GM12878 (cell line): ENCODE data around the gene CNST. TPM values are rescaled to one million over a fixed set of nuclear protein-coding genes. Genes with fewer than 3 reads are reported as not detected.

Experiments
- ATAC-seq: fragments of 200-7000 bp; cut with Tn5 transposase; 3 replicates; pipeline ENCODE4 v1.9.1; 2020; ENCODE audit warnings: mild to moderate bottlenecking, moderate library complexity
- BruUV-seq: library from RNA; stranded (reverse); fragments of 400-500 nt; replicated peaks from 2 replicates; lab custom pipeline; 2021; lab: Mats Ljungman, UMichigan
- CTCF ChIA-PET: fragments of 300-600 bp; sonication (Branson Sonifier 250); formaldehyde crosslinking; extraction: SDS; loops from one replicate; lab custom pipeline; 2021; ENCODE audit warnings: inconsistent platforms; lab: Yijun Ruan, JAX
- POLR2A ChIA-PET: fragments of 350-600 bp; formaldehyde crosslinking; extraction: SDS; loops from one replicate; lab custom pipeline; 2021; ENCODE audit warnings: inconsistent platforms; lab: Charles Lee
- RAD21 ChIA-PET: fragments of 300-600 bp; sonication (Branson Sonifier 250); formaldehyde crosslinking; loops from one replicate; lab custom pipeline; 2023; ENCODE audit warnings: antibody characterized with exemption; ENCODE audit not compliant: unreplicated experiment; lab: Charles Lee
- SMC1A ChIA-PET: fragments of 300-600 bp; sonication (Branson Sonifier 250); formaldehyde crosslinking; loops from one replicate; lab custom pipeline; 2023; ENCODE audit not compliant: unreplicated experiment, uncharacterized antibody; lab: Charles Lee
- DNase-seq: peaks from one replicate; pipeline ENCODE4 v3.0.0-alpha.2; 2011; ENCODE audit warnings: low read depth, low spot score
- FAIRE-seq: peaks from 3 replicates; lab custom pipeline; 2011; peaks lifted over from hg19 to GRCh38; lab: Jason Lieb, UNC
- H2AFZ ChIP-seq: 2 replicates; pipeline ENCODE4 v1.6.0; 2011; ENCODE audit warnings: low read depth, low read length, control low read depth; ENCODE audit not compliant: control insufficient read depth
- H3K27ac ChIP-seq: 2 replicates; pipeline ENCODE4 v1.5.1; 2011; ENCODE audit warnings: control low read depth; ENCODE audit not compliant: control insufficient read depth, insufficient read depth
- H3K27me3 ChIP-seq, 2 experiments: replicated peaks in 1 of 2; 2 replicates each; pipeline versions ENCODE4 v1.6.0 to v1.6.1; 2011; ENCODE audit warnings: low read length in 1 of 2; ENCODE audit not compliant: control insufficient read depth in 2 of 2, insufficient read depth in 2 of 2
- H3K36me3 ChIP-seq, 2 experiments: 2 replicates each; pipeline ENCODE4 v1.5.1; 2011; ENCODE audit warnings: low read length in 1 of 2; ENCODE audit not compliant: control insufficient read depth in 2 of 2, insufficient read depth in 2 of 2
- H3K4me1 ChIP-seq: 2 replicates; pipeline ENCODE4 v1.6.1; 2011; ENCODE audit warnings: mild to moderate bottlenecking, low read length, moderate library complexity, mixed read lengths; ENCODE audit not compliant: control insufficient read depth, insufficient read depth
- H3K4me2 ChIP-seq: 2 replicates; pipeline ENCODE4 v1.6.0; 2011; ENCODE audit warnings: control low read depth; ENCODE audit not compliant: control insufficient read depth, insufficient read depth
- H3K4me3 ChIP-seq: fragments of 200-600 bp; sonication (generic); 2 replicates; pipeline ENCODE4 v1.5.1; 2016
- H3K79me2 ChIP-seq: 2 replicates; pipeline ENCODE4 v1.6.0; 2011; ENCODE audit warnings: low read length; ENCODE audit not compliant: control insufficient read depth, insufficient read depth
- H3K9ac ChIP-seq: 2 replicates; pipeline ENCODE4 v1.8.0; 2011; ENCODE audit warnings: low read length, control low read depth, mixed read lengths; ENCODE audit not compliant: control insufficient read depth, insufficient read depth
- H3K9me3 ChIP-seq: replicated peaks from 3 replicates; pipeline ENCODE4 v1.5.1; 2011; ENCODE audit warnings: mild to moderate bottlenecking, low read length; ENCODE audit not compliant: control insufficient read depth, insufficient read depth
- H4K20me1 ChIP-seq: 2 replicates; pipeline ENCODE4 v1.6.0; 2011; ENCODE audit not compliant: control insufficient read depth, insufficient read depth
- ATF7 ChIP-seq: fragments of 450-650 bp; IDR thresholded peaks from 2 replicates; pipeline ENCODE4 v1.6.1; 2016; ENCODE audit warnings: low read depth, mild to moderate bottlenecking
- BHLHE40 ChIP-seq, 2 experiments: fragments of 450-650 bp in 1 of 2; IDR thresholded peaks; 2 replicates each; pipeline ENCODE4 v1.6.1; 2011 to 2017; ENCODE audit warnings: low read depth in 2 of 2, borderline replicate concordance in 1 of 2, improper control_type of control experiment in 1 of 2, low read length in 1 of 2, mild to moderate bottlenecking in 1 of 2
- CTCF ChIP-seq, 3 experiments: IDR thresholded peaks in 2 of 3; conservative IDR thresholded peaks in 1 of 3; 2 replicates each; pipeline ENCODE4 v1.5.1; 2011; ENCODE audit warnings: low read depth in 3 of 3, low read length in 3 of 3, mild to moderate bottlenecking in 3 of 3, control low read depth in 2 of 3, moderate library complexity in 2 of 3, inconsistent platforms in 1 of 3, mixed read lengths in 1 of 3; ENCODE audit not compliant: control insufficient read depth in 2 of 3, insufficient read depth in 1 of 3; ENCODE audit errors: extremely low read depth in 1 of 3
- JUNB ChIP-seq: IDR thresholded peaks from 2 replicates; pipeline ENCODE4 v1.6.1; 2016; ENCODE audit warnings: antibody characterized with exemption, mild to moderate bottlenecking
- MTA3 ChIP-seq: IDR thresholded peaks from 2 replicates; pipeline ENCODE4 v1.6.1; 2012; ENCODE audit warnings: low read length, inconsistent platforms, borderline replicate concordance
- NBN ChIP-seq: fragments of 450-650 bp; IDR thresholded peaks from 2 replicates; pipeline ENCODE4 v1.6.1; 2016
- NFYA ChIP-seq: IDR thresholded peaks from 2 replicates; pipeline ENCODE4 v1.6.1; 2011; ENCODE audit warnings: low read depth, mild to moderate bottlenecking, low read length, improper control_type of control experiment, borderline replicate concordance
- NR2C2 ChIP-seq: IDR thresholded peaks from 2 replicates; pipeline ENCODE4 v1.6.1; 2011; ENCODE audit warnings: borderline replicate concordance, low read depth; ENCODE audit not compliant: control insufficient read depth, insufficient read length
- PKNOX1 ChIP-seq: fragments of 450-650 bp; IDR thresholded peaks from 2 replicates; pipeline ENCODE4 v1.6.1; 2016; ENCODE audit warnings: mild to moderate bottlenecking
- POLR2AphosphoS5 ChIP-seq: IDR thresholded peaks from 2 replicates; pipeline ENCODE4 v1.6.1; 2011; ENCODE audit warnings: mild to moderate bottlenecking, low read length, inconsistent platforms
- RAD51 ChIP-seq: fragments of 450-650 bp; IDR thresholded peaks from 2 replicates; pipeline ENCODE4 v1.6.1; 2016; ENCODE audit warnings: moderate library complexity, mild to moderate bottlenecking, inconsistent platforms
- RELB ChIP-seq: fragments of 450-650 bp; IDR thresholded peaks from 2 replicates; pipeline ENCODE4 v1.6.1; 2017; ENCODE audit warnings: low read depth, mild to moderate bottlenecking, moderate library complexity
- SIX5 ChIP-seq: IDR thresholded peaks from 2 replicates; pipeline ENCODE4 v1.6.1; 2011; ENCODE audit warnings: mild to moderate bottlenecking, low read depth, low read length, moderate library complexity; ENCODE audit not compliant: severe bottlenecking
- ZNF622 ChIP-seq: fragments of 450-650 bp; IDR thresholded peaks from 2 replicates; pipeline ENCODE4 v1.6.1; 2017; ENCODE audit warnings: mild to moderate bottlenecking, inconsistent platforms
- WGBS: methylation state at CpG from one replicate; pipeline ENCODE4 v1.1.6; 2016; ENCODE audit warnings: low lambda C conversion rate; ENCODE audit not compliant: insufficient replicate concordance, insufficient coverage; ENCODE audit errors: missing lambda C conversion rate; 5-methylcytosine and 5-hydroxymethylcytosine counted together
- in situ Hi-C: fragments of 300-500 bp; cut with MboI; formaldehyde crosslinking; loops from 9 replicates; pipeline ENCODE4 v1.14.3; 2018; ENCODE audit warnings: mixed read lengths
- intact Hi-C: fragments of 100-400 bp; cut with micrococcal nuclease; formaldehyde crosslinking; loops from one replicate; pipeline ENCODE4 v1.14.2; 2022; ENCODE audit not compliant: unreplicated experiment
- polyA plus RNA-seq, 11 experiments: library from polyadenylated mRNA; depleted of rRNA in 4 of 11; unstranded in 6 of 11; stranded (reverse) in 5 of 11; fragments of >200 nt; fragmentation: Nextera tagmentation in 4 of 11; fragmentation: Illumina TruSeq in 1 of 11; extraction: Ambion mirVana in 4 of 11; extraction: Trizol in 1 of 11; gene quantifications; 1 replicate in 1 of 11; 2 replicates in 10 of 11; pipeline versions ENCODE4 v1.2.1 to v1.2.3, GENCODE V29; 2011 to 2016; ENCODE audit warnings: inconsistent platforms in 2 of 11, missing spikeins in 2 of 11, low read depth in 1 of 11
- total RNA-seq, 4 experiments: library from RNA; depleted of rRNA in 3 of 4; stranded (reverse); fragments of >200 nt in 3 of 4; fragmentation: Illumina TruSeq in 1 of 4; extraction: Trizol in 1 of 4; gene quantifications; 2 replicates each; pipeline versions ENCODE4 v1.2.1 to v1.2.3, GENCODE V29; 2013 to 2021
- TF ChIP-seq, protein P1 (sequence below): IDR thresholded peaks from 2 replicates; pipeline ENCODE4 v1.6.1; 2011; ENCODE audit warnings: mild to moderate bottlenecking, low read depth, low read length, moderate library complexity; ENCODE audit not compliant: insufficient replicate concordance

The CNST gene
- total and polyA plus RNA-seq, 10 of the 15 experiments (the other 5 are each of a cell fraction or from before 2014, with no cell fraction given) = 4.8 to 16.2 (median 12.3) TPM

DNA sequence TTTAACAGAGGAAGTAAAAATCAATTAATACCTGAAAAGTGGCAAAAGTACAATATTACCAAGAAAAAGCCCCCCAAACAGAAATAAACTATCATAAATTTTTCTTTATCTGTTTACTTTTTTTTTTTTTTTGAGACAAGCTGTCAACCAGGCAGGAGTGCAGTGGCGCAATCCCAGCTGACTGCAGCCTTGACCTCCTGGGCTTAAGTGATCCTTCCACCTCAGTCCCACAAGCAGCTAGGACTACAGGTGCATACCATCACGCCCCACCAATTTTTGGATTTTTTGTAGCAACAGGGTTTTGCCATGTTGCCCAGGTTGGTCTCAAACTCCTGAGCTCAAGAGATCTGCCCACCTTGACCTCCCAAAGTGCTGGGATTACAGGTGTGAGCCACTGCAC, 8.2 kb upstream of the CNST start:
- intact Hi-C loops = no loop called here
- no peak for DNase-seq
- no peak for FAIRE-seq
- H3K9me3 ChIP-seq = no peaks in the 10 kb centered on the region
- SMC1A ChIA-PET = interaction anchor here (0.8 to 0.9 kb wide), 2 partner anchors 9 to 64 kb away, joined by 3 read pairs; no protein-coding TSS in a partner anchor
- no peaks in the 10 kb centered on the region for H4K20me1 ChIP-seq
- H3K4me3 ChIP-seq = no peak overlapping the region
- H3K79me2 ChIP-seq = peaks cover 6% of the 10 kb centered on the region
- no TSS peak for BruUV-seq
- WGBS = 100% methylated on average over 2 of the region's 2 CpGs
- no peak overlapping the region for H2AFZ ChIP-seq
- H3K4me1 ChIP-seq = no peaks in the 10 kb centered on the region
- RAD21 ChIA-PET = no interaction called here
- POLR2A ChIA-PET = no interaction called here
- H3K4me2 ChIP-seq = no peak overlapping the region
- H3K27ac ChIP-seq = no peak overlapping the region
- in situ Hi-C loops = no loop called here
- peaks cover 5 to 23% of the 10 kb centered on the region in 2 experiments for H3K36me3 ChIP-seq
- no peak overlapping the region for H3K9ac ChIP-seq
- H3K27me3 ChIP-seq = no peaks in the 10 kb centered on the region
- CTCF ChIA-PET = interaction anchor here (1.0 kb wide), 1 partner anchor 132 kb away, joined by 3 read pairs; no protein-coding TSS in a partner anchor
- ATAC-seq = no peak
- no peak for TF ChIP-seq PKNOX1
- TF ChIP-seq ZNF622 = no peak
- no peak for TF ChIP-seq RAD51
- no peak for TF ChIP-seq ATF7
- TF ChIP-seq SIX5 = no peak
- TF ChIP-seq, protein P1, sequence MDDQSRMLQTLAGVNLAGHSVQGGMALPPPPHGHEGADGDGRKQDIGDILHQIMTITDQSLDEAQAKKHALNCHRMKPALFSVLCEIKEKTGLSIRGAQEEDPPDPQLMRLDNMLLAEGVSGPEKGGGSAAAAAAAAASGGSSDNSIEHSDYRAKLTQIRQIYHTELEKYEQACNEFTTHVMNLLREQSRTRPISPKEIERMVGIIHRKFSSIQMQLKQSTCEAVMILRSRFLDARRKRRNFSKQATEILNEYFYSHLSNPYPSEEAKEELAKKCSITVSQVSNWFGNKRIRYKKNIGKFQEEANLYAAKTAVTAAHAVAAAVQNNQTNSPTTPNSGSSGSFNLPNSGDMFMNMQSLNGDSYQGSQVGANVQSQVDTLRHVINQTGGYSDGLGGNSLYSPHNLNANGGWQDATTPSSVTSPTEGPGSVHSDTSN = no peak
- no peak for TF ChIP-seq NFYA
- TF ChIP-seq POLR2AphosphoS5 = no peak
- TF ChIP-seq BHLHE40 (IDR thresholded peaks at IDR 0.05; ENCODE audit: borderline replicate concordance in 1 of 2, low read depth in 2 of 2, low read length in 1 of 2) = no peak
- no peak for TF ChIP-seq NR2C2
- TF ChIP-seq NBN = no peak
- TF ChIP-seq RELB = no peak
- TF ChIP-seq CTCF (IDR thresholded peaks at IDR 0.05 in 2 of 3, conservative IDR thresholded peaks at IDR 0.05 in 1 of 3; ENCODE audit: control insufficient read depth in 2 of 3, extremely low read depth in 1 of 3, insufficient read depth in 1 of 3, low read depth in 3 of 3, low read length in 3 of 3) = no peak
- TF ChIP-seq MTA3 = no peak
- no peak for TF ChIP-seq JUNB
